ENCODE measurements around the gene CCDC66. TPM values are rescaled to one million over a fixed set of nuclear protein-coding genes. Genes with fewer than 3 reads are reported as not detected.

CCDC66 gene
- total and polyA plus RNA-seq, 2 of the 4 experiments (the other 2 are of a cell fraction), result 6.0 to 9.1 TPM

GRCh38 chr3:56633181-56633580 lies 76.2 kb downstream of the CCDC66 start:
- ChIA-PET POLR2A (ENCODE audit: unreplicated experiment) (interaction anchor here (0.5 kb wide), 1 partner anchor 41 kb away, joined by 7 read pairs; no protein-coding TSS in a partner anchor), CTCF (no interaction called here)
- no CpG with 5 or more reads among the region's 4 CpGs for WGBS, 2 experiments (ENCODE audit: extremely low coverage in 2 of 2, insufficient read length in 1 of 2)
- Histone ChIP-seq H3K9me3 (ENCODE audit: control insufficient read depth, insufficient read depth, low read length) (no peaks in the 10 kb centered on the region), H4K5ac (ENCODE audit: low read depth, low read length) (no peak overlapping the region), H3K4me3 (ENCODE audit: insufficient read depth, low read depth, low read length) (no peak overlapping the region), H2AK9ac (replicated peaks; ENCODE audit: low read depth, low read length, poor library complexity) (no peak overlapping the region), H3K27ac (ENCODE audit: insufficient read depth, low read length) (no peak overlapping the region), H3K27me3 (ENCODE audit: control insufficient read depth, insufficient read depth, low read length) (no peaks in the 10 kb centered on the region), H4K20me1 (ENCODE audit: insufficient read depth, low read length) (no peaks in the 10 kb centered on the region), H3K36me3 (ENCODE audit: control insufficient read depth, insufficient read depth, low read length) (peaks cover 33% of the 10 kb centered on the region), H3K9ac (ENCODE audit: low read depth, low read length) (no peak overlapping the region), H3K4me1 (ENCODE audit: control insufficient read depth, insufficient read depth, low read length) (peaks cover 3% of the 10 kb centered on the region; the same call in 1 of the 2 replicates), H2AK5ac (ENCODE audit: low read depth, low read length) (no peak overlapping the region), H2AFZ (replicated peaks; ENCODE audit: low read length, poor library complexity) (no peak overlapping the region), H3K18ac (ENCODE audit: low read depth, low read length) (no peak overlapping the region), H3K23ac (ENCODE audit: low read depth, low read length) (no peak overlapping the region), H3K79me1 (ENCODE audit: low read depth in 1 of 2, low read length in 2 of 2) (peaks cover 0 to 8% of the 10 kb centered on the region in 2 experiments; a peak in 3 of 4 replicates), H3K4me2 (ENCODE audit: low read depth, low read length) (no peak overlapping the region), H2BK20ac (ENCODE audit: low read depth, low read length) (no peak overlapping the region), H4K8ac (ENCODE audit: low read depth in 2 of 2, low read length in 2 of 2) (no peak overlapping the region), H3K9me1 (ENCODE audit: insufficient read depth, low read length) (no peaks in the 10 kb centered on the region), H2BK5ac (ENCODE audit: low read depth, low read length, poor library complexity, severe bottlenecking) (no peak overlapping the region), H3K4ac (ENCODE audit: low read depth, low read length) (no peak overlapping the region), H2BK120ac (ENCODE audit: low read depth, low read length) (no peak overlapping the region), H3K14ac (replicated peaks; ENCODE audit: low read depth, low read length) (no peak overlapping the region), H3K56ac (ENCODE audit: extremely low read depth, insufficient read depth, low read length) (no peak overlapping the region), H4K91ac (ENCODE audit: insufficient read depth, low read depth, low read length) (no peak overlapping the region), H2BK15ac (ENCODE audit: low read depth, low read length) (no peak overlapping the region)
- dilution Hi-C loops (cut with HindIII; ENCODE audit: low sequenced_read_pairs, unreplicated experiment), result no loop called here
- ATAC-seq (ENCODE audit: low read depth) (no peak), DNase-seq (no peak)
- in situ Hi-C loops (cut with MboI; ENCODE audit: low sequenced_read_pairs), result no loop called here
- intact Hi-C loops (cut with micrococcal nuclease), result loop anchor here (5.0 kb wide), 1 partner anchor 34 kb away; no protein-coding TSS in a partner anchor
- TF ChIP-seq ELK1 (IDR thresholded peaks at IDR 0.05; ENCODE audit: borderline replicate concordance, low read depth, low read length) (no peak), SMC3 (IDR thresholded peaks at IDR 0.05; ENCODE audit: low read depth, low read length) (no peak), MAFK (IDR thresholded peaks at IDR 0.05; ENCODE audit: low read depth, low read length) (no peak), CHD1 (IDR thresholded peaks at IDR 0.05; ENCODE audit: low read depth, low read length) (no peak), RFX5 (IDR thresholded peaks at IDR 0.05; ENCODE audit: low read depth, low read length) (no peak), RCOR1 (IDR thresholded peaks at IDR 0.05; ENCODE audit: insufficient replicate concordance, low read length) (no peak), POLR2A (IDR thresholded peaks at IDR 0.05; ENCODE audit: low read depth, low read length) (no peak), FOS (IDR thresholded peaks at IDR 0.05; ENCODE audit: low read depth, low read length) (no peak), BHLHE40 (IDR thresholded peaks at IDR 0.05; ENCODE audit: low read depth, low read length) (no peak), MXI1 (IDR thresholded peaks at IDR 0.05; ENCODE audit: borderline replicate concordance, low read depth, low read length) (no peak), CEBPB (IDR thresholded peaks at IDR 0.05; ENCODE audit: low read depth, low read length) (no peak), RAD21 (IDR thresholded peaks at IDR 0.05; ENCODE audit: low read length) (no peak), NFE2L2 (IDR thresholded peaks at IDR 0.05; ENCODE audit: low read depth, low read length) (no peak), MAZ (IDR thresholded peaks at IDR 0.05; ENCODE audit: borderline replicate concordance, low read depth, low read length) (no peak)
- TF ChIP-seq, protein P1, sequence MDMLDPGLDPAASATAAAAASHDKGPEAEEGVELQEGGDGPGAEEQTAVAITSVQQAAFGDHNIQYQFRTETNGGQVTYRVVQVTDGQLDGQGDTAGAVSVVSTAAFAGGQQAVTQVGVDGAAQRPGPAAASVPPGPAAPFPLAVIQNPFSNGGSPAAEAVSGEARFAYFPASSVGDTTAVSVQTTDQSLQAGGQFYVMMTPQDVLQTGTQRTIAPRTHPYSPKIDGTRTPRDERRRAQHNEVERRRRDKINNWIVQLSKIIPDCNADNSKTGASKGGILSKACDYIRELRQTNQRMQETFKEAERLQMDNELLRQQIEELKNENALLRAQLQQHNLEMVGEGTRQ (IDR thresholded peaks at IDR 0.05; ENCODE audit: low read depth, low read length), result no peak
- TF ChIP-seq, protein P2, sequence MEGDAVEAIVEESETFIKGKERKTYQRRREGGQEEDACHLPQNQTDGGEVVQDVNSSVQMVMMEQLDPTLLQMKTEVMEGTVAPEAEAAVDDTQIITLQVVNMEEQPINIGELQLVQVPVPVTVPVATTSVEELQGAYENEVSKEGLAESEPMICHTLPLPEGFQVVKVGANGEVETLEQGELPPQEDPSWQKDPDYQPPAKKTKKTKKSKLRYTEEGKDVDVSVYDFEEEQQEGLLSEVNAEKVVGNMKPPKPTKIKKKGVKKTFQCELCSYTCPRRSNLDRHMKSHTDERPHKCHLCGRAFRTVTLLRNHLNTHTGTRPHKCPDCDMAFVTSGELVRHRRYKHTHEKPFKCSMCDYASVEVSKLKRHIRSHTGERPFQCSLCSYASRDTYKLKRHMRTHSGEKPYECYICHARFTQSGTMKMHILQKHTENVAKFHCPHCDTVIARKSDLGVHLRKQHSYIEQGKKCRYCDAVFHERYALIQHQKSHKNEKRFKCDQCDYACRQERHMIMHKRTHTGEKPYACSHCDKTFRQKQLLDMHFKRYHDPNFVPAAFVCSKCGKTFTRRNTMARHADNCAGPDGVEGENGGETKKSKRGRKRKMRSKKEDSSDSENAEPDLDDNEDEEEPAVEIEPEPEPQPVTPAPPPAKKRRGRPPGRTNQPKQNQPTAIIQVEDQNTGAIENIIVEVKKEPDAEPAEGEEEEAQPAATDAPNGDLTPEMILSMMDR (conservative IDR thresholded peaks at IDR 0.05; ENCODE audit: low read depth, low read length), result no peak
- TSS peak; percentile 85 for BruUV-seq (replicated peaks)
